ENCODE data around the gene DHH. TPM values are rescaled to one million over a fixed set of nuclear protein-coding genes. Genes with fewer than 3 reads are reported as not detected.
A peak's percentile ranks its signal among the peaks of the same experiment; 100 is the strongest.

DHH gene
- total and polyA plus RNA-seq, 9 of the 15 experiments (the other 6 are each of a cell fraction or from before 2014, with no cell fraction given) = 0.07 to 2.6 (median 0.54) TPM

DNA sequence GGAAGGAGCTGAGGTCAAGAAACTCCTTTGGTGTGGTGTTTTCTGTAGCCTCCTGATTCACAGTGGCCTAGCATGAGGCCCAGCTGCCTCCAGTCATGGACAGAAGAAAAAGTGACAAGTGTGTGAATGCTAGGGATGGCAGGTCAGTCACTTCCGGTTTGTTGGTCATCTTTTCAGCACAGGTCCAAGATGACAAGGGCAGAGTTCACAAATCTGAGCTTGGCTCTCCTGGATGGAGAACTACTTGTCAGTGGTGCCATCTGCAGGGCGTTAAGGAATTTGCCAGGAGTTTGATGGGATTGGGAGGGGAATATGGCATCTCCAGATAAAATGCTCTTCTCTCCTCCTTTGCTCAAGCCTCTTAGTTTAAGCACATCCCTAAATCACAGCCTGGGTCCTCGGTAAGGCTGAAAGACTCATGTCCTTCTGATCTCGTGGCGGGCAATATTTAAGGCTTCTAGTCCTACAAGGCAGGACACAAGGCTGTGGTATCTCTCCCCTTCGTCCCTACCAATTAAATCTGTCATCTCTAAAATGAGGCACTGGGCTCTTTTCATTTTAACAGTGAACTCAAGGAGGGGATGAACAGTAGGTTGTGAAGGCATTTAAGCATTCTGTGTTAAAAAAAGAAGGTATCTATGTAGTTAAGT, 26.6 kb upstream of the DHH start:
- Histone ChIP-seq H3K9ac (ENCODE audit: insufficient read depth in 1 of 2, low read depth in 2 of 2, low read length in 2 of 2) (no peak overlapping the region), H3K36me3 (ENCODE audit: control insufficient read depth, insufficient read depth, low read length) (no peaks in the 10 kb centered on the region), H3K79me2 (ENCODE audit: control insufficient read depth, insufficient read depth, low read length) (no peaks in the 10 kb centered on the region), H3K4me1 (replicated peaks in 1 of 2; ENCODE audit: control insufficient read depth in 2 of 2, insufficient read depth in 2 of 2, low read length in 2 of 2) (no peaks in the 10 kb centered on the region; a peak in 2 of 5 replicates), H4K20me1 (replicated peaks; ENCODE audit: control insufficient read depth, insufficient read depth, low read length) (no peaks in the 10 kb centered on the region), H3K27ac (ENCODE audit: extremely low read depth, low read depth, low read length) (no peak overlapping the region), H3K27me3 (ENCODE audit: control insufficient read depth in 2 of 2, insufficient read depth in 2 of 2, low read length in 2 of 2) (no peaks in the 10 kb centered on the region), H3K4me3 (no peak overlapping the region), H2AFZ (ENCODE audit: low read depth, low read length) (no peak overlapping the region), H3K4me2 (ENCODE audit: insufficient read depth, low read length) (no peak overlapping the region), H3K9me3 (replicated peaks; ENCODE audit: control insufficient read depth, insufficient read depth, low read depth, low read length) (no peaks in the 10 kb centered on the region), H3K9me1 (ENCODE audit: control insufficient read depth, insufficient read depth, low read length) (no peaks in the 10 kb centered on the region)
- in situ Hi-C loops (cut with MboI) (no loop called here), intact Hi-C loops (cut with micrococcal nuclease) (loop anchor here (2.0 kb wide), 1 partner anchor 32 kb away; no protein-coding TSS in a partner anchor)
- BruUV-seq (replicated peaks) = no TSS peak
- CTCF ChIA-PET (ENCODE audit: low intra/inter-chr PET ratio) = interaction anchor here (1.1 to 1.5 kb wide), 2 partner anchors 29 to 32 kb away, joined by 3 to 6 read pairs; no protein-coding TSS in a partner anchor
- FAIRE-seq = peak; percentile 84
- 13% methylated on average over 6 of the region's 6 CpGs for WGBS (ENCODE audit: insufficient coverage, low coverage, missing lambda C conversion rate)
- peak; percentile 75 for ATAC-seq
- DNase-seq (ENCODE audit: extremely low read depth in 1 of 4, low spot score in 3 of 4) = peak; percentile 31 to 65 (median 41)
- POLR2A ChIA-PET = interaction anchor here (0.6 to 6.3 kb wide), 5 partner anchors 10 to 76 kb away, joined by 3 to 73 read pairs (median 3); partner anchors contain the start of gene TUBA1B
- peak; percentile 72 to 95 for TF ChIP-seq RCOR1 (IDR thresholded peaks at IDR 0.05; ENCODE audit: borderline replicate concordance in 1 of 2, low read depth in 2 of 2, low read length in 2 of 2)
- TF ChIP-seq REST (IDR thresholded peaks at IDR 0.05; ENCODE audit: borderline replicate concordance) = peak; percentile 68; the same call in 1 of the 2 replicates
- no peak for TF ChIP-seq REST (CRISPR knock-in tag; IDR thresholded peaks at IDR 0.05; ENCODE audit: low read depth)
- TF ChIP-seq GABPB2 (CRISPR knock-in tag; conservative IDR thresholded peaks at IDR 0.05) = no peak
- TF ChIP-seq ZNF444 (CRISPR knock-in tag; IDR thresholded peaks at IDR 0.05) = no peak
- no peak for TF ChIP-seq ZNF668 (CRISPR knock-in tag; IDR thresholded peaks at IDR 0.05)
- peak; percentile 58 to 66 (median 63) for TF ChIP-seq CTCF (IDR thresholded peaks at IDR 0.05 in 2 of 3, conservative IDR thresholded peaks at IDR 0.05 in 1 of 3; ENCODE audit: insufficient read depth in 2 of 3, low read depth in 1 of 3, low read length in 3 of 3)
- TF ChIP-seq, protein P1, sequence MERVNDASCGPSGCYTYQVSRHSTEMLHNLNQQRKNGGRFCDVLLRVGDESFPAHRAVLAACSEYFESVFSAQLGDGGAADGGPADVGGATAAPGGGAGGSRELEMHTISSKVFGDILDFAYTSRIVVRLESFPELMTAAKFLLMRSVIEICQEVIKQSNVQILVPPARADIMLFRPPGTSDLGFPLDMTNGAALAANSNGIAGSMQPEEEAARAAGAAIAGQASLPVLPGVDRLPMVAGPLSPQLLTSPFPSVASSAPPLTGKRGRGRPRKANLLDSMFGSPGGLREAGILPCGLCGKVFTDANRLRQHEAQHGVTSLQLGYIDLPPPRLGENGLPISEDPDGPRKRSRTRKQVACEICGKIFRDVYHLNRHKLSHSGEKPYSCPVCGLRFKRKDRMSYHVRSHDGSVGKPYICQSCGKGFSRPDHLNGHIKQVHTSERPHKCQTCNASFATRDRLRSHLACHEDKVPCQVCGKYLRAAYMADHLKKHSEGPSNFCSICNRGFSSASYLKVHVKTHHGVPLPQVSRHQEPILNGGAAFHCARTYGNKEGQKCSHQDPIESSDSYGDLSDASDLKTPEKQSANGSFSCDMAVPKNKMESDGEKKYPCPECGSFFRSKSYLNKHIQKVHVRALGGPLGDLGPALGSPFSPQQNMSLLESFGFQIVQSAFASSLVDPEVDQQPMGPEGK (CRISPR knock-in tag; IDR thresholded peaks at IDR 0.05; ENCODE audit: borderline replicate concordance) = no peak
